Activated T-helper 17 cell treated with anti-CD3 and anti-CD28 coated beads, Interleukin-2, amount 50 U/mL, for 72 hours (primary cell): ENCODE measurements around the gene APLF. TPM values are rescaled to one million over a fixed set of nuclear protein-coding genes. Genes with fewer than 3 reads are reported as not detected.
"Not testable (repeated sequence)": the region's sequence is repeated elsewhere in the genome, so short reads cannot be mapped to it uniquely, and the experiment has no call there.

Experiments used
- ATAC-seq: fragments of 150-1000 bp; cut with Tn5 transposase; replicated peaks from 2 replicates; pipeline ENCODE4 v1.10.0; 2021; ENCODE audit warnings: mild to moderate bottlenecking, moderate library complexity
- H3K27ac Mint-ChIP-seq: one replicate; pipeline ENCODE4 v1.8.0; 2022; ENCODE audit warnings: mixed read lengths
- H3K27me3 Mint-ChIP-seq: one replicate; pipeline ENCODE4 v1.8.0; 2022; ENCODE audit warnings: mixed read lengths
- H3K36me3 Mint-ChIP-seq: one replicate; pipeline ENCODE4 v1.8.0; 2022; ENCODE audit warnings: low read depth, mild to moderate bottlenecking, mixed read lengths
- H3K4me1 Mint-ChIP-seq: one replicate; pipeline ENCODE4 v1.8.0; 2022; ENCODE audit warnings: mixed read lengths
- H3K4me3 Mint-ChIP-seq: one replicate; pipeline ENCODE4 v1.8.0; 2022; ENCODE audit warnings: mild to moderate bottlenecking, mixed read lengths
- H3K9me3 Mint-ChIP-seq: one replicate; pipeline ENCODE4 v1.8.0; 2022; ENCODE audit warnings: mixed read lengths
- total RNA-seq, 2 donors: library from RNA; stranded (reverse); gene quantifications; one replicate each; pipeline ENCODE4 v1.2.3, GENCODE V29; 2022

The APLF gene
- total RNA-seq, 2 donors from 2014 or later: 1.4 to 3.5 TPM

- Mint-ChIP-seq H3K36me3 (peaks cover 11% of the 10 kb centered on the region), H3K27me3 (no peaks in the 10 kb centered on the region), H3K27ac (no peak overlapping the region), H3K9me3 (no peaks in the 10 kb centered on the region), H3K4me1 (peaks cover 11% of the 10 kb centered on the region), H3K4me3 (no peak overlapping the region)
- ATAC-seq: peak; percentile 64
Observed at GRCh38 chr2:68516051-68516955, 48.9 kb downstream of the APLF start.

GRCh38 chr2:68519236-68519635 lies 51.9 kb downstream of the APLF start:
- H3K27ac Mint-ChIP-seq: no peak overlapping the region
- no peaks in the 10 kb centered on the region for H3K27me3 Mint-ChIP-seq
- peaks cover 11% of the 10 kb centered on the region for H3K4me1 Mint-ChIP-seq
- H3K4me3 Mint-ChIP-seq: no peak overlapping the region
- no peaks in the 10 kb centered on the region for H3K9me3 Mint-ChIP-seq
- peaks cover 11% of the 10 kb centered on the region for H3K36me3 Mint-ChIP-seq
- no peak for ATAC-seq

- ATAC-seq: peak; percentile 89
- H3K9me3 Mint-ChIP-seq: no peaks in the 10 kb centered on the region
- H3K27me3 Mint-ChIP-seq: no peaks in the 10 kb centered on the region
- H3K4me1 Mint-ChIP-seq: peaks cover 11% of the 10 kb centered on the region
- H3K36me3 Mint-ChIP-seq: peaks cover 11% of the 10 kb centered on the region
- H3K27ac Mint-ChIP-seq: peak overlapping the region; percentile 15
- no peak overlapping the region for H3K4me3 Mint-ChIP-seq
Observed at GRCh38 chr2:68521037-68521436, 53.7 kb downstream of the APLF start.

- H3K27me3 Mint-ChIP-seq, H3K4me1 Mint-ChIP-seq, ATAC-seq, H3K27ac Mint-ChIP-seq, H3K36me3 Mint-ChIP-seq, H3K4me3 Mint-ChIP-seq, H3K9me3 Mint-ChIP-seq: not testable (repeated sequence)
Observed at GRCh38 chr2:68526943-68527342, 59.6 kb downstream of the APLF start.

- H3K4me1 Mint-ChIP-seq, ATAC-seq, H3K4me3 Mint-ChIP-seq, H3K9me3 Mint-ChIP-seq, H3K27ac Mint-ChIP-seq, H3K36me3 Mint-ChIP-seq, H3K27me3 Mint-ChIP-seq: not testable (repeated sequence)
Observed at GRCh38 chr2:68527343-68528081, 60.1 kb downstream of the APLF start.

- not testable (repeated sequence) for H3K27me3 Mint-ChIP-seq, H3K4me1 Mint-ChIP-seq, H3K4me3 Mint-ChIP-seq, H3K36me3 Mint-ChIP-seq, H3K9me3 Mint-ChIP-seq, H3K27ac Mint-ChIP-seq, ATAC-seq
Observed at GRCh38 chr2:68529156-68529555, 61.8 kb downstream of the APLF start.

GRCh38 chr2:68529651-68530050 lies 62.3 kb downstream of the APLF start:
- ATAC-seq, H3K4me3 Mint-ChIP-seq, H3K27me3 Mint-ChIP-seq, H3K4me1 Mint-ChIP-seq, H3K9me3 Mint-ChIP-seq, H3K36me3 Mint-ChIP-seq, H3K27ac Mint-ChIP-seq: not testable (repeated sequence)

GRCh38 chr2:68536000-68536399 lies 68.6 kb downstream of the APLF start:
- H3K27ac Mint-ChIP-seq: no peak overlapping the region
- H3K36me3 Mint-ChIP-seq: no peaks in the 10 kb centered on the region
- ATAC-seq: no peak
- H3K27me3 Mint-ChIP-seq: no peaks in the 10 kb centered on the region
- H3K4me3 Mint-ChIP-seq: no peak overlapping the region
- H3K9me3 Mint-ChIP-seq: no peaks in the 10 kb centered on the region
- H3K4me1 Mint-ChIP-seq: no peaks in the 10 kb centered on the region

- H3K4me1 Mint-ChIP-seq: no peaks in the 10 kb centered on the region
- no peaks in the 10 kb centered on the region for H3K27me3 Mint-ChIP-seq
- no peak for ATAC-seq
- no peaks in the 10 kb centered on the region for H3K9me3 Mint-ChIP-seq
- H3K36me3 Mint-ChIP-seq: no peaks in the 10 kb centered on the region
- H3K4me3 Mint-ChIP-seq: no peak overlapping the region
- no peak overlapping the region for H3K27ac Mint-ChIP-seq
Observed at GRCh38 chr2:68537011-68537410, 69.6 kb downstream of the APLF start.

- Mint-ChIP-seq H3K27me3 (no peaks in the 10 kb centered on the region), H3K4me3 (no peak overlapping the region), H3K4me1 (no peaks in the 10 kb centered on the region), H3K36me3 (no peaks in the 10 kb centered on the region), H3K9me3 (no peaks in the 10 kb centered on the region), H3K27ac (no peak overlapping the region)
- no peak for ATAC-seq
Observed at GRCh38 chr2:68537809-68538208, 70.4 kb downstream of the APLF start.

GRCh38 chr2:68544811-68545210 lies 77.4 kb downstream of the APLF start:
- Mint-ChIP-seq H3K4me3 (no peak overlapping the region), H3K36me3 (no peaks in the 10 kb centered on the region), H3K27me3 (no peaks in the 10 kb centered on the region), H3K27ac (no peak overlapping the region), H3K4me1 (no peaks in the 10 kb centered on the region), H3K9me3 (no peaks in the 10 kb centered on the region)
- ATAC-seq: no peak

- no peak overlapping the region for H3K4me3 Mint-ChIP-seq
- ATAC-seq: no peak
- H3K4me1 Mint-ChIP-seq: no peaks in the 10 kb centered on the region
- no peak overlapping the region for H3K27ac Mint-ChIP-seq
- no peaks in the 10 kb centered on the region for H3K36me3 Mint-ChIP-seq
- H3K27me3 Mint-ChIP-seq: no peaks in the 10 kb centered on the region
- no peaks in the 10 kb centered on the region for H3K9me3 Mint-ChIP-seq
Observed at GRCh38 chr2:68548396-68548795, 81.0 kb downstream of the APLF start.

GRCh38 chr2:68553098-68553497 lies 85.7 kb downstream of the APLF start:
- H3K4me1 Mint-ChIP-seq: no peaks in the 10 kb centered on the region
- no peak overlapping the region for H3K27ac Mint-ChIP-seq
- ATAC-seq: no peak
- no peaks in the 10 kb centered on the region for H3K9me3 Mint-ChIP-seq
- no peaks in the 10 kb centered on the region for H3K36me3 Mint-ChIP-seq
- no peak overlapping the region for H3K4me3 Mint-ChIP-seq
- H3K27me3 Mint-ChIP-seq: no peaks in the 10 kb centered on the region

GRCh38 chr2:68555425-68556206 lies 88.2 kb downstream of the APLF start:
- not testable (repeated sequence) for H3K36me3 Mint-ChIP-seq, ATAC-seq, H3K27ac Mint-ChIP-seq, H3K4me1 Mint-ChIP-seq, H3K4me3 Mint-ChIP-seq, H3K27me3 Mint-ChIP-seq, H3K9me3 Mint-ChIP-seq
